NB4 (cell line): ENCODE measurements around the gene CTAGE4.
"Not testable (repeated sequence)": the region's sequence is repeated elsewhere in the genome, so short reads cannot be mapped to it uniquely, and the experiment has no call there.

Source experiments
- DNase-seq: peaks from one replicate; pipeline ENCODE4 v3.0.0; 2010; ENCODE audit warnings: low read depth
- H3K4me3 ChIP-seq: one replicate; pipeline ENCODE4 v1.5.1; 2011; ENCODE audit warnings: mild to moderate bottlenecking, low read depth, low read length, moderate library complexity
- MYC ChIP-seq: IDR thresholded peaks from 2 replicates; pipeline ENCODE4 v1.6.1; 2011; ENCODE audit warnings: low read depth, low read length
- POLR2A ChIP-seq: IDR thresholded peaks from 2 replicates; pipeline ENCODE4 v1.6.1; 2011; ENCODE audit warnings: mild to moderate bottlenecking; ENCODE audit not compliant: insufficient read length; ENCODE audit errors: extremely low read depth
- TF ChIP-seq, protein P1 (sequence below): IDR thresholded peaks from one replicate; pipeline ENCODE4 v1.5.1; 2012; ENCODE audit warnings: low read depth, low read length
- TF ChIP-seq, protein P2 (sequence below): IDR thresholded peaks from 2 replicates; pipeline ENCODE4 v1.6.1; 2011; ENCODE audit warnings: low read depth, low read length

CTAGE4 gene

DNA sequence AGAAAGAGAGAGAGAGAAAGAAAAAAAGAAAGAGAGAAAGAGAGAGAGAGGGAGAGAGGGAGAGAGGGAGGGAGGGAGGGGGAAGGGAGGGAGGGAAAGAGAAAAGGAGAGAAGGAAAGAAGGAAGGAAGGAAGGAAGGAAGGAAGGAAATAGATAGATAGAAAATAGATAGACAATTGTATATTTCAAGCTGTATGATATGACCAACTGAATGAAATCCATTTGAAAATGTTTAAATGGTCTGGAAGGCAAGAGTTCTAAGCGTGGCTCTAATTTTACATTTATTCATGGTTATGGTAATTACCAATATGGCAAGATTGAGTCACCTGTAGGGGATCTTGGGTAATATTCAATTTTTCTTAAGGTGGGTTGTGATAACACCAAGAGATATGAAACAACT, 24.4 kb upstream of the CTAGE4 start:
- no peak for DNase-seq
- TF ChIP-seq MYC: no peak
- no peak for TF ChIP-seq POLR2A
- TF ChIP-seq, protein P1, sequence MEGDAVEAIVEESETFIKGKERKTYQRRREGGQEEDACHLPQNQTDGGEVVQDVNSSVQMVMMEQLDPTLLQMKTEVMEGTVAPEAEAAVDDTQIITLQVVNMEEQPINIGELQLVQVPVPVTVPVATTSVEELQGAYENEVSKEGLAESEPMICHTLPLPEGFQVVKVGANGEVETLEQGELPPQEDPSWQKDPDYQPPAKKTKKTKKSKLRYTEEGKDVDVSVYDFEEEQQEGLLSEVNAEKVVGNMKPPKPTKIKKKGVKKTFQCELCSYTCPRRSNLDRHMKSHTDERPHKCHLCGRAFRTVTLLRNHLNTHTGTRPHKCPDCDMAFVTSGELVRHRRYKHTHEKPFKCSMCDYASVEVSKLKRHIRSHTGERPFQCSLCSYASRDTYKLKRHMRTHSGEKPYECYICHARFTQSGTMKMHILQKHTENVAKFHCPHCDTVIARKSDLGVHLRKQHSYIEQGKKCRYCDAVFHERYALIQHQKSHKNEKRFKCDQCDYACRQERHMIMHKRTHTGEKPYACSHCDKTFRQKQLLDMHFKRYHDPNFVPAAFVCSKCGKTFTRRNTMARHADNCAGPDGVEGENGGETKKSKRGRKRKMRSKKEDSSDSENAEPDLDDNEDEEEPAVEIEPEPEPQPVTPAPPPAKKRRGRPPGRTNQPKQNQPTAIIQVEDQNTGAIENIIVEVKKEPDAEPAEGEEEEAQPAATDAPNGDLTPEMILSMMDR: no peak
- TF ChIP-seq, protein P2, sequence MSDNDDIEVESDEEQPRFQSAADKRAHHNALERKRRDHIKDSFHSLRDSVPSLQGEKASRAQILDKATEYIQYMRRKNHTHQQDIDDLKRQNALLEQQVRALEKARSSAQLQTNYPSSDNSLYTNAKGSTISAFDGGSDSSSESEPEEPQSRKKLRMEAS: no peak
- H3K4me3 ChIP-seq: no peak overlapping the region

DNA sequence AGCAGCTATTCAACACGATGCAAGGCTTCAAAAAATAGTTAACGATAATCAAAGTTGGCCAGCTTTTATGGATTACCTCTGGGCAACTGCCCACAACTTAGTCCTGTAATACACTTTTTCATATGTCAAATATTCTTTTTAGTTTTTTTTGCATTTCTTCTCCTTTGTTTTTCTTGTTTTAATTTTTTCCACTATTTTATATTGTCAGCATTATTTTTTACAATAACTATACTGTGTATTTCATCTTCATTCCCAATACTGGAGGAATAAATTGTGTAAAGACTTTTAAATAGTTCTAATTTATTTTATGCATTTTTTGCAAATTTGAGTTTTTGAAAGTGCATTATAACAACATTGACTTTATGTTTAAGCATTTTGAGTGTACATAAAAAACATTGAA, 18.5 kb upstream of the CTAGE4 start:
- no peak overlapping the region for H3K4me3 ChIP-seq
- DNase-seq: no peak
- TF ChIP-seq, protein P2: no peak
- TF ChIP-seq, protein P1: no peak
- TF ChIP-seq POLR2A (no peak), MYC (no peak)

DNA sequence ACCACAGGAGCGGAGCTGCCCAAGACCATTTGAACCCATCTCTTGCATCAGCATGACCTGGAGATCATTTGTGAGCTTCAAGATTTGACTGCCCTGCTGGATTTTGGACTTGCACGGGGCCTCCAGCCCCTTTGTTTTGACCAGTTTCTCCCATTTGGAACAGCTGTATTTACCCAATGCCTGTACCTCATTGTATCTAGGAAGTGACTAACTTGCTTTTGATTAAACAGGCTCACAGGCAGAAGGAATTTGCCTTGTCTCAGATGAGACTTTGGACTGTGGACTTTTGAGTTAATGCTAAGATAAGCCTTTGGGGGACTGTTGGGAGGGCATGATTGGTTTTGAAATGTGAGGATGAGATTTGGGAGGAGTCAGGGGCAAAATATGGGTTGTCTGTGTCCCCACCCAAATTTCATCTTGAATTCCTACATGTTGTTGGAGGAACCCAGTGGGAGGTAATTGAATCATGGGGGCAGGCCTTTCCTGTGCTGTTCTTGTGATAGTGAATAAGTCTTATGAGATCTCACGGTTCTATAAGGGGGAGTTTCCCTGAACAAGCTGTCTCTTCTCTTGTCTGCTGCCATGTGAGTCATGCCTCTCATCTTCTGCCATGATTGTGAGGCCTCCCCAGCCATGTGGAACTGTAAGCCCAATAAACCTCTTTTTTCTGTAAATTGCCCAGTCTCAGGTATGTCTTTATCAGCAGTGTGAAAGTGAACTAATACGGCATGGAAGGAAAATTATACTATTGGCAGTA, 11.5 kb upstream of the CTAGE4 start:
- not testable (repeated sequence) for DNase-seq, H3K4me3 ChIP-seq

DNA sequence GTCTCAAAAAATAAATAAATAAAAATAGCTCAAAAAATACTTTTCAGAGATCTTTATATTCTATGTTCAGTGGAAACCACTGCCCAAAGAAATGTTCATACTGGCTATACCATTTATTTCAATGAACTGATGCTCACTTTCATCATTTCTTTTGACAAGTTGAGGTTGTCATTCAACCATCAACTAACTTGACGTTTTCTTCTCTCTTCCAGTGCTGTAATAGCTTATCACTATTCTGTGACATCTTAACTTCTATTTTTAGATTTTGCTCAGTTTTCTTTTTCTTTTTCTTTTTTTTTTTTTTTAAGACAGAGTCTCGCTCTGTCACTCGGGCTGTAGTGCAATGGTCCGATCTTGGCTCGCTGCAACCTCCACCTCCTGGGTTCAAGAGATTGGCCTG, 8.7 kb upstream of the CTAGE4 start:
- TF ChIP-seq MYC (no peak), POLR2A (no peak)
- TF ChIP-seq, protein P2: no peak
- TF ChIP-seq, protein P1: no peak
- no peak for DNase-seq
- no peak overlapping the region for H3K4me3 ChIP-seq

DNA sequence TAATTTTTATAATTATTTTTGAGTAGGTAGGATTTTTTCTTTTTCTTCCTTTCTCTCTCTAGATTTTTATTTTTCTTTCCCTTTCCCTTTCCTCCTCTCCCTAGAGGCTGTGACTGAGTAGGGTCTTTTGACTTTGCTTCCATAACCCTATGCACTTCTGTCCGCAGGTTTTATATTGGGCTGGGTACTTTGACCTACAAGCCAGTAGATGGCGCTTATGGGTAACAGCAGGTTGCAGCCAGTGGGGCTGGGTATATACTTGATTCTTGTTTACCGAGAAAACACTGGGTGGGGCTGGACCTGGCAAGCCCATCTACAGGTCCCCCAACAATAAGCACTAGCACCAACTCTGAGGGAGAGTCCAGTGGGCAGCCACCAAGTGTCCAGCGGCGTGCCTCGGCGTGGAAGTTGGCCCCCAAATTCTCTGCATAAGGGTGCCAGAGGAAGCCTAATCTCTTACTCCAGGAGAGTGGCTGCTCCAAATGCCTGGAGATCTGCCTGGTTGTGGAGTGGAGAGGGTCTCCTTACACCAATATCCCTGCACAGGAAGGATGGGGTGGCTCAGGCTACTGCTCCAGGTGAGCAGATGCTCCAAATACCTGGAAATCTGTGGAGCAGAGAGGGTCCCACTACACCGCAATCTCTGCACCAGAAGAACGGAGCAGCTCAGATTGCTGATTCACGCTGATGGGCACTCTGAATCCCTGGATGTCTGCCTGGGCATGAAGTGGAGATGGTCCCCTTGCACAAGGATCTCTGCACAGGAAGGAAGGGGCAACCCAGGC, 4.7 kb upstream of the CTAGE4 start:
- peak; percentile 41 for DNase-seq
- not testable (repeated sequence) for H3K4me3 ChIP-seq
- TF ChIP-seq, protein P1: peak; percentile 30

DNA sequence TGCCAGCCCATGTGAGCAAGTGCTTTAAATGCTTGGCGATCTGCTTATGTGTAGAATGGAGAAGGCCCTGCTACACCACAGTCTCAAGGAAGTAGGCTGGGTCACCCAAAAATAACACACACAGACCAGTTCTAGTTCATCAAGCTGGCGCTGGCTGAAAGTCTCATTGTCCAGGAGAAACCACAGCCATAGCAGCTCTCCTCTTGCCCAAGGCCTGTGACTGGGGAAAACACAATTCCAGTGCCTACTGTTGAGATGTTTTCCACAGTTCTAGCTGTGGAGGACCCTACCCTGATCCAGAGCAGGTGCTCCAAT, 4.1 kb upstream of the CTAGE4 start:
- H3K4me3 ChIP-seq, DNase-seq: not testable (repeated sequence)

DNA sequence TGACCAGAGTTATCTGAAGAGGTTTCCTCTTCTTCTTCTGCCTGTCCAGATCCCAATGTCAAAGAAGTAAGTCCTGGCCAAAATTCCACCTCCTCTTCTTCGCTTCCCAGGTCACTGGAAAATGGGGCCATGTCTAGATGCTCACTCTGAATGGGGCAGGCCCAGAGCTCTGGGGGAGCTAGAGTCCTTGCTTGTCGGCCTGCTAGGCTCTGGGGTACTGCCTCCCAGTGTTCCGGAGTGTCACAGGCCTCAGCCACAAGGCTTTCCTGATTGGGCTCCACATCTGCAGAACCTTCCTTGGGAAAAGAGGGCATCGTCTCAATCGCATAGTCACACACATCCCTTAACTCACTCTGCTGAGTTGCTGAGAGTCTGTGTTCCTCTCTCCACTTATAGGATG, 4.6 kb downstream of the CTAGE4 start:
- DNase-seq: not testable (repeated sequence)

DNA sequence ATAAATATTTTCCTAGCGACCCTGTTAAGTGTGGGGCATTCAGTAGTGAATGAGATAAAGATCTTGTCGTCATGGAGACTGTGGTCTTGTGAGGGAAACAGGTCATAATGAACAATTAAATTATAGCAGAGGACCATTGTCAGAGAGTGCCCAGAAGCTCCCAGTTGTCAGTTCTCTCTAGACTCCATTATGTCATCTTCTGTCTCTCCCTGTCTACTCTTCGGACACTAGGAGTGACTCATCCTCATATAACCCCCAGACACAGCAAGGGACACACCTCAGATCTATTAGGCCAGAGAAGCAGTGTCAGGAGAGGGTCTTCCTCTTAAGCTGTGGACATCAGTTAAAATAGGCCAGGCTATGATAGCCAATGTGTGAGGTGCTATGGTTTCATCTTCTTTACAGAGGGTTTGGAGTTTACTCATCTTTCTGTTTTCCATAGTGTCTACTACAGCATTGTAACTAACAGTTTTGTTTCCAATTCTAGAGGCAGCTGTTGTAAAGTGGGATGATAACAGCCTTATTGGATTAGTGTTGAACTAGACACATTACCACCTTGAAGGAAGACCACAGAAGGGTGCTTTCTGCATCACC, 5.4 kb downstream of the CTAGE4 start:
- not testable (repeated sequence) for H3K4me3 ChIP-seq, DNase-seq

More for the DNA sequence above, 4.6 kb downstream of the CTAGE4 start:
- not testable (repeated sequence) for H3K4me3 ChIP-seq

DNA sequence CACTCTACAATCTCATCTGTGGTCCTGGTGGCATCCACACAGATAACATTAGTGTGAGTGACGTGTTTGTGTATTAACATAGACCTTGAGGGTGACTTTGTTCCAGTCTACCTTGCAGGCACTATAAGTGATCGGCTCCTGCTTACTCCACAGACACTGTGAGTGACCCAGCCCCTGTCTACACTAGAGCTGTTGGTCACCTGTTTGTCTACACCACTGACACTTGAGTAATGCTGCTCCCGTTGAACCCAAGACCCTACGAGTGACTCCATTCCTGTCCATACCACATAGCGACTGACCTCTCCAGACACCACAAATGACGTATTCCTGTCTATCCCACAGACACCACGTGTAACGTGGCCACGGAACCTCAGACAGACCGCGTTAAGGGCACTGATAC, 10.5 kb downstream of the CTAGE4 start:
- not testable (repeated sequence) for H3K4me3 ChIP-seq, DNase-seq

DNA sequence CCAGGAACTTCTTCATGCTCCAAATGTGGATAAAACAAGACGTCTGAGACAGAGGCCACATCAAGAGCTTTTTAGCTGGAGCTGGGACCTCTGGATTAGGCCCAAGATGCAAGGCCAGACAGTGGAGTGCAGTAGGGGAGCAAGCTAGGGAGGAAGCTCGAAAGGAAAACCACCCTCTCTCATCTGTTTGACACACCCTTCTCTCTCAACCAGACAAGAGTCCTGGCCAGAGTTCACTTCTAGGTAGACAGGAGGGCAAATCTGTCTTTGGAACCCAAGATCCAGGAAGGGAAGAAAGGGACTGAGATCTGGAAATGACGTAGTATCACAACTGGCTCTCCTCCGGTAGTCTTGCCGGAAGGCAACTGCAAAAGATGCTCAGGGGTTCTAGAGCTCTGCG, 11.2 kb downstream of the CTAGE4 start:
- DNase-seq, H3K4me3 ChIP-seq: not testable (repeated sequence)

DNA sequence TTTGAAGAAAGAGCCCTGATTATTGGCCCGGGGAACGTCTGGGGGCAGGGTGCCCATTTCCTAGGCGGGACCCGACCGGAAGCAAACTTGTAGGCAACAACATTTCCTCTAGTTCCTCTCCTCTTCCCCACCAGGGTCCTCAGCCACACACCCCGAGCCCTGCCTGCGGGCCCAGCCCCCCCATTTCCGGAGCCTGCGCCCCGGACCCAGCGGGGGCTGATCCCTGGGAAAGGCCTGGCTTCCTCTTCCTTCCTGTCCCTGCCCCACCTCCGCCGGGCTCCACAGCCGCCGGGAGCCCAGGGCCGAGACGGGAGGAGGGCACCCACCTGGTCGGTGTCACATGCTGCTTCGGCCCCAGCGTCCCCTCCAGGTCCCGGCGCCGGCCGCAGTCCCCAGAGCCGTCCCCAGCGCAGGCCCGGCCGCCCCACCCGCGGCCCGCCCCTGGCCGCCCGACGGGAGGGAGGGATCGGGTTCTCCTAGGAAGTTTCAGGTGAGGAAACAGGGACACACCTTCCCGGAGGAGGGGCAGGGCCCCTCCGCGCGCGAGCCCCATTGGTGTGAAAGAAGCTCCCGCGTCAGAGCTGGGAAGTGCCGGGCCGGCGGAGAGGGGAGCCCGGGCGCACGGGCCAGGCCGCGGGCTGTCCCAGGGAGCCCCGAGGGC, 12.1 kb downstream of the CTAGE4 start, which contains the start of gene ARHGEF35:
TSS of gene ARHGEF35 (minus strand) at position 622 of the 661 bp plus-strand sequence. CDS start 7,450 bp downstream, outside the sequence.
- H3K4me3 ChIP-seq, DNase-seq: not testable (repeated sequence)
